Kasumi-1 (cell line): ENCODE measurements around the gene RNF41.

Experiments used
- DNase-seq, 2 experiments: peaks; one replicate each; lab custom pipeline; 2025; lab: John Stamatoyannopoulos, UW

The RNF41 gene

DNA sequence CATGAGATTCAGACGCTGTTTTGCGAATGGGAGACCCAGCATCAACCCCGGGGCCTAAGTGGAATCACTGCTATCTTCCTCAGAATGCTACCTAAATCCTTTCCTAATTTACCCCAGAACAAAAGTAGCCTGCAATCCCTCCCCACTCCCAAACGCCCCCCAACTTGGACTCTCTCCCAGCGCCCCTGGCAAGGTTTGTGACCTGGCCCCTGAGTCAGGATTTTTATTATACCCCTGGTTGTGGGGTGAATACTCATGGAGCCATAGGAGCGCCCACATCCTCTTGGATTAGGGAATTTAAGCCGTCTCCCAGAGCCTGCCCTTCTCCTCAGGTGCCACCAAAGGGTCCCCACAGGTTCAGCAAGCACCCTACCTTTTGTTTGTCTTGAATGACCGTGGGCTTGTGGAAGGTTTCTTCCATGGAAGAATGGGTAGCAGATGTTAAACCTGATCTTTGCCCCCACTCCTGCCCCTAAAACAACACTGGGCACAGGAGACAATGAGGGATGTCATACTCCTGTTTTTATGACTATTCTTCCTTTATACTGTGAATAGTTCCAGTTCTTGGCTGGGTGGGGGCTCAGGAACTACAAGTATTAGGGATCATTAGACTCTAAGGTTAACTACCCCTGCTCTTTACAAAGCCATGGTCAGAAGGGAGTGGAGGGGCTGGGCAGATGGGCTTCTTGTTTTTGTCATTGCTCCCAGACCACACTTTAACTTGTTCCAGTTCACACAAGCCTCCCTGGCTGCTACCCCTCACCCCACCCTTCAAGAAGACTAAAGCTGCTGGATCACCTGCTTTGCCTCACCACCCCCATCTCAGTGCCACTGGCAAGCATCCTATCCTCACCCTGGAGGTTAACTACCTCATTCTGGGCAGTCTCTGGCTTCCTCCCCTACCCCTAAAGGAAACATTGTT, 68.7 kb downstream of the RNF41 start:
- no peak for DNase-seq
